Progenitor cell of endocrine pancreas (in vitro differentiated cells): ENCODE results near the gene OXSR1. TPM values are rescaled to one million over a fixed set of nuclear protein-coding genes. Genes with fewer than 3 reads are reported as not detected.
"Not testable (repeated sequence)": the region's sequence is repeated elsewhere in the genome, so short reads cannot be mapped to it uniquely, and the experiment has no call there.

Source experiments
- DNase-seq: peaks from one replicate; pipeline ENCODE4 v3.0.0; 2021; ENCODE audit warnings: low spot score; ENCODE audit not compliant: unreplicated experiment
- H3K27ac Mint-ChIP-seq: 2 replicates; pipeline ENCODE4 v1.8.0; 2021; ENCODE audit warnings: mild to moderate bottlenecking, moderate library complexity, mixed read lengths
- H3K27me3 Mint-ChIP-seq: 2 replicates; pipeline ENCODE4 v1.8.0; 2021; ENCODE audit warnings: mixed read lengths
- H3K36me3 Mint-ChIP-seq: 2 replicates; pipeline ENCODE4 v1.8.0; 2022; ENCODE audit warnings: mixed read lengths; ENCODE audit not compliant: insufficient read depth
- H3K4me1 Mint-ChIP-seq: 2 replicates; pipeline ENCODE4 v1.8.0; 2021; ENCODE audit warnings: low read depth, mixed read lengths
- H3K4me3 Mint-ChIP-seq: 2 replicates; pipeline ENCODE4 v1.8.0; 2021; ENCODE audit warnings: low read depth, mild to moderate bottlenecking, moderate library complexity, mixed read lengths
- H3K9me3 Mint-ChIP-seq: 2 replicates; pipeline ENCODE4 v1.8.0; 2021; ENCODE audit warnings: low read depth, mixed read lengths
- CTCF ChIP-seq: fragments of 200-600 bp; sonication (generic); IDR thresholded peaks from one replicate; pipeline ENCODE4 v1.5.0; 2021; ENCODE audit warnings: antibody characterized with exemption, mild to moderate bottlenecking; ENCODE audit not compliant: unreplicated experiment
- total RNA-seq: library from RNA; stranded (reverse); gene quantifications from 2 replicates; pipeline ENCODE4 v1.2.1, GENCODE V29; 2021

The OXSR1 gene
- total RNA-seq, 1 donor from 2014 or later, result 55.5 TPM

GRCh38 chr3:38130631-38131065 lies 34.7 kb upstream of the OXSR1 start:
- Mint-ChIP-seq H3K4me1 (peaks cover 32% of the 10 kb centered on the region), H3K9me3 (no peaks in the 10 kb centered on the region), H3K36me3 (peaks cover 16% of the 10 kb centered on the region), H3K4me3 (no peak overlapping the region), H3K27me3 (no peaks in the 10 kb centered on the region), H3K27ac (peak overlapping the region; percentile 6)
- no peak for TF ChIP-seq CTCF
- no peak for DNase-seq

GRCh38 chr3:38131621-38132369 lies 33.5 kb upstream of the OXSR1 start:
- H3K27me3 Mint-ChIP-seq, result no peaks in the 10 kb centered on the region
- H3K4me3 Mint-ChIP-seq, result no peak overlapping the region
- no peaks in the 10 kb centered on the region for H3K9me3 Mint-ChIP-seq
- peak overlapping the region; percentile 37 for H3K27ac Mint-ChIP-seq
- H3K4me1 Mint-ChIP-seq, result peaks cover 40% of the 10 kb centered on the region
- DNase-seq, result no peak
- peak; percentile 53 for TF ChIP-seq CTCF
- peaks cover 16% of the 10 kb centered on the region for H3K36me3 Mint-ChIP-seq

- peak overlapping the region; percentile 29 for H3K4me3 Mint-ChIP-seq
- DNase-seq, result no peak
- peak overlapping the region; percentile 58 for H3K27ac Mint-ChIP-seq
- peaks cover 10% of the 10 kb centered on the region for H3K36me3 Mint-ChIP-seq
- H3K27me3 Mint-ChIP-seq, result no peaks in the 10 kb centered on the region
- peaks cover 48% of the 10 kb centered on the region for H3K4me1 Mint-ChIP-seq
- TF ChIP-seq CTCF, result no peak
- H3K9me3 Mint-ChIP-seq, result no peaks in the 10 kb centered on the region
These were observed 32.2 kb upstream of the OXSR1 start for GRCh38 chr3:38133209-38133556.

GRCh38 chr3:38133557-38134405 lies 31.6 kb upstream of the OXSR1 start:
- no peak for DNase-seq
- peak overlapping the region; percentile 56 for H3K4me3 Mint-ChIP-seq
- no peak for TF ChIP-seq CTCF
- peak overlapping the region; percentile 58 for H3K27ac Mint-ChIP-seq
- no peaks in the 10 kb centered on the region for H3K27me3 Mint-ChIP-seq
- peaks cover 50% of the 10 kb centered on the region for H3K4me1 Mint-ChIP-seq
- H3K9me3 Mint-ChIP-seq, result no peaks in the 10 kb centered on the region
- peaks cover 10% of the 10 kb centered on the region for H3K36me3 Mint-ChIP-seq

- peaks cover 56% of the 10 kb centered on the region for H3K4me1 Mint-ChIP-seq
- H3K27ac Mint-ChIP-seq, result peak overlapping the region; percentile 79
- not testable (repeated sequence) for H3K27me3 Mint-ChIP-seq, DNase-seq, H3K36me3 Mint-ChIP-seq, H3K9me3 Mint-ChIP-seq
- H3K4me3 Mint-ChIP-seq, result peak overlapping the region; percentile 98
These were observed 30.7 kb upstream of the OXSR1 start for GRCh38 chr3:38134517-38135143.

GRCh38 chr3:38135621-38136277 lies 29.6 kb upstream of the OXSR1 start:
- not testable (repeated sequence) for DNase-seq, H3K36me3 Mint-ChIP-seq, H3K27me3 Mint-ChIP-seq, H3K9me3 Mint-ChIP-seq
- peaks cover 58% of the 10 kb centered on the region for H3K4me1 Mint-ChIP-seq
- H3K27ac Mint-ChIP-seq, result peak overlapping the region; percentile 98
- H3K4me3 Mint-ChIP-seq, result peak overlapping the region; percentile 98
